OCI-M2 (cell line): Measurements from ENCODE around the gene SGPP2.

Source experiments
- DNase-seq: peaks from one replicate; lab custom pipeline; 2025; ENCODE audit not compliant: unreplicated experiment; lab: John Stamatoyannopoulos, UW

Gene SGPP2

GRCh38 chr2:222521099-222521498 lies 96.8 kb downstream of the SGPP2 start:
- no peak for DNase-seq

GRCh38 chr2:222522082-222522481 lies 97.7 kb downstream of the SGPP2 start:
- DNase-seq = no peak

- DNase-seq = no peak
These were observed 99.6 kb downstream of the SGPP2 start for GRCh38 chr2:222523783-222524544.

- DNase-seq = no peak
These were observed 101.5 kb downstream of the SGPP2 start for GRCh38 chr2:222525811-222526210.

GRCh38 chr2:222526480-222527277 lies 102.3 kb downstream of the SGPP2 start:
- no peak for DNase-seq

- DNase-seq = no peak
These were observed 108.0 kb downstream of the SGPP2 start for GRCh38 chr2:222532315-222532714.

GRCh38 chr2:222535477-222535876 lies 111.1 kb downstream of the SGPP2 start:
- DNase-seq = no peak

- no peak for DNase-seq
These were observed 114.2 kb downstream of the SGPP2 start for GRCh38 chr2:222538535-222538934.

GRCh38 chr2:222544661-222545060 lies 120.3 kb downstream of the SGPP2 start:
- DNase-seq = no peak

- DNase-seq = no peak
These were observed 121.8 kb downstream of the SGPP2 start for GRCh38 chr2:222545823-222546795.

- DNase-seq = no peak
These were observed 122.7 kb downstream of the SGPP2 start for GRCh38 chr2:222547083-222547482.

GRCh38 chr2:222548992-222549391 lies 124.6 kb downstream of the SGPP2 start:
- no peak for DNase-seq

- DNase-seq = no peak
These were observed 130.2 kb downstream of the SGPP2 start for GRCh38 chr2:222554517-222554916.

GRCh38 chr2:222561151-222561550 lies 136.8 kb downstream of the SGPP2 start:
- no peak for DNase-seq

- DNase-seq = no peak
These were observed 137.7 kb downstream of the SGPP2 start for GRCh38 chr2:222561817-222562645.

- DNase-seq = no peak
These were observed 138.9 kb downstream of the SGPP2 start for GRCh38 chr2:222563106-222563718.

GRCh38 chr2:222563936-222564335 lies 139.6 kb downstream of the SGPP2 start:
- DNase-seq = no peak

GRCh38 chr2:222566229-222566628 lies 141.9 kb downstream of the SGPP2 start:
- no peak for DNase-seq

GRCh38 chr2:222568865-222569264 lies 144.5 kb downstream of the SGPP2 start:
- DNase-seq = no peak

GRCh38 chr2:222569826-222570225 lies 145.5 kb downstream of the SGPP2 start:
- DNase-seq = no peak
